GM12865 (cell line): ENCODE data around the gene UBE2D4.

Experiments
- DNase-seq: peaks from one replicate; pipeline ENCODE4 v3.0.0; 2010; ENCODE audit warnings: low read depth
- H3K4me3 ChIP-seq: 2 replicates; pipeline ENCODE4 v1.5.1; 2011; ENCODE audit warnings: mild to moderate bottlenecking, low read depth, low read length, control low read depth
- TF ChIP-seq, protein P1 (sequence below): IDR thresholded peaks from 2 replicates; pipeline ENCODE4 v1.5.1; 2011; ENCODE audit warnings: low read length, control low read depth, low read depth, inconsistent platforms; ENCODE audit not compliant: insufficient read depth; ENCODE audit errors: missing control alignments

The UBE2D4 gene

DNA sequence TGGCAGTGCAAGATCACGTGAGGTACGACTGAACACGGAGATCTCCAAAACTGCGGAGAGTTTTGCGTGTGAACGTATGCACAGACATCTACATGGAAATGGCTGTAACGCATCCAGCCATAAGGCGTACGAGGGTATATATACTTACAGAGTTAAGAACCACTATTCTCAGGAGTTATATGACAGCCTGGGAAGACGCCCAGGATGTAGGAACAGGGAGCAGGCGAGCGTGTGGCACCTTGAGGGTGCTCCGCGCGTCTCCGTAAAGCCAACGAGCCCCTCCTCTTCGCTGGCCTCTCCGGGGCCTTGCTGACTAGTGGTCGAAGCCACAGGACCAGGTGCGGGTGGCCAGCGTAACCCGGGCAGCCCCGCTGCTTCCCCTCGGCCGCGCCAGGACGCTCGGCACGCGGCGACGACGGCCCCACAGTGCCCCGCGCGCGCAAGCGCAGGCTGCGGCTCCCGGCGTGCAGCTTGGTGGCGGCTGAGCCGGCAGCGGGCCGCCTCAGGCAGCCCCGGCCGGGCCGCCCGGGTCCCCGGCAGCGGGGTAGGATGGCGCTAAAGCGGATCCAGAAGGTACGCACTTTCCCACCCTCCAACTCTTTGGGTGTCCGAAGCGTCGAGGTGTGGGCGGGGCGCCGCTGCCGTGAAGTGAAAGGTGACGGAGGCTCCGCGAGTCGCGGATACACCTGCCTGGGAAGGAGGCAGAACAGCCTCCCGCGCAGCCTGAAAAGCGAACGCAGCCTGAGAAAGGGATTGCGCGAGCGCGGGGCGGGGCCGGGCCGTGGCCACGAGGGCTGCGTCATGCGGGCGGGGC lies at the start of gene UBE2D4:
Gene UBE2D4 (plus strand): TSS at position 453 of the 814 bp plus-strand sequence. CDS start 97 bp downstream, at position 550.
- peak; percentile 91 for DNase-seq
- peak within 1 kb of the TSS; percentile 89 for H3K4me3 ChIP-seq
- TF ChIP-seq, protein P1, sequence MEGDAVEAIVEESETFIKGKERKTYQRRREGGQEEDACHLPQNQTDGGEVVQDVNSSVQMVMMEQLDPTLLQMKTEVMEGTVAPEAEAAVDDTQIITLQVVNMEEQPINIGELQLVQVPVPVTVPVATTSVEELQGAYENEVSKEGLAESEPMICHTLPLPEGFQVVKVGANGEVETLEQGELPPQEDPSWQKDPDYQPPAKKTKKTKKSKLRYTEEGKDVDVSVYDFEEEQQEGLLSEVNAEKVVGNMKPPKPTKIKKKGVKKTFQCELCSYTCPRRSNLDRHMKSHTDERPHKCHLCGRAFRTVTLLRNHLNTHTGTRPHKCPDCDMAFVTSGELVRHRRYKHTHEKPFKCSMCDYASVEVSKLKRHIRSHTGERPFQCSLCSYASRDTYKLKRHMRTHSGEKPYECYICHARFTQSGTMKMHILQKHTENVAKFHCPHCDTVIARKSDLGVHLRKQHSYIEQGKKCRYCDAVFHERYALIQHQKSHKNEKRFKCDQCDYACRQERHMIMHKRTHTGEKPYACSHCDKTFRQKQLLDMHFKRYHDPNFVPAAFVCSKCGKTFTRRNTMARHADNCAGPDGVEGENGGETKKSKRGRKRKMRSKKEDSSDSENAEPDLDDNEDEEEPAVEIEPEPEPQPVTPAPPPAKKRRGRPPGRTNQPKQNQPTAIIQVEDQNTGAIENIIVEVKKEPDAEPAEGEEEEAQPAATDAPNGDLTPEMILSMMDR, result no peak

DNA sequence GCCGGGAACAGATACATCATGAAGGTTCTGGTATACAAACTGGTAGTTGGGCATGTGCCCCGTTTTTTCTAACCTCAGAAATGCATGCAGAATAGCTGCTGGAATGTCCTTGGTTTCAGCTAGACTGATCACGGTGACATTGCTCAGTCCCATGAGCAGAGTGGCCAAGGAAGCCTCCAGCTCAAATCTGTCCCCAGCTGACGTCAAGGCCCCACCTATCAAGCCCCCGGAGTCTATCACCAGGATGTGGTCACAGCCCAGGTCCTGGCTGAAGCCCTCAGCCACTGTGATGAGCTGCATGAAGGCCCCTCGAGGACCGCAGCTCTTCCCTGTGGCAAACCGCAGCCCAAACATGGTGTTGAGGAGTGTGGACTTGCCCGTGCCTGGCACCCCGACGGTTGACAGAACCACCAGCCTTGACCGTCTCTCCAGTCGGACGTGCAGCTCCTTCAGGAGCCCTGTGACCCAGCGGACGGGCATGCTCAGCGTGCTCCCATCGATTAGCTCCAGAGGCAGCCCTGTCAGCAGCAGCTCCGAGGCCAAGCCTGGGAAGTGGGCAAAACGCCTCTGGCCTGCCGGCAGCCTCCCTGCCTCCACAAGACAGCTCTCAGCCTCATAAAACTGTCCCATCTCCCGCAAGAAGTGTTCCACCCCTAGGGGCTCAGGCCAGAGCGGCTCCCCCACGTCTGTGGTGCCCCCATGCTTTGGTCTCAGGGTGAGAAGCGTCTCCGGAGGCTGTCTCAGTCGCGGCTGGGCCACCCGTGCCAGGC lies 49.1 kb upstream of the UBE2D4 start:
- H3K4me3 ChIP-seq, result no peak overlapping the region
- TF ChIP-seq, protein P1, result no peak
- no peak for DNase-seq

DNA sequence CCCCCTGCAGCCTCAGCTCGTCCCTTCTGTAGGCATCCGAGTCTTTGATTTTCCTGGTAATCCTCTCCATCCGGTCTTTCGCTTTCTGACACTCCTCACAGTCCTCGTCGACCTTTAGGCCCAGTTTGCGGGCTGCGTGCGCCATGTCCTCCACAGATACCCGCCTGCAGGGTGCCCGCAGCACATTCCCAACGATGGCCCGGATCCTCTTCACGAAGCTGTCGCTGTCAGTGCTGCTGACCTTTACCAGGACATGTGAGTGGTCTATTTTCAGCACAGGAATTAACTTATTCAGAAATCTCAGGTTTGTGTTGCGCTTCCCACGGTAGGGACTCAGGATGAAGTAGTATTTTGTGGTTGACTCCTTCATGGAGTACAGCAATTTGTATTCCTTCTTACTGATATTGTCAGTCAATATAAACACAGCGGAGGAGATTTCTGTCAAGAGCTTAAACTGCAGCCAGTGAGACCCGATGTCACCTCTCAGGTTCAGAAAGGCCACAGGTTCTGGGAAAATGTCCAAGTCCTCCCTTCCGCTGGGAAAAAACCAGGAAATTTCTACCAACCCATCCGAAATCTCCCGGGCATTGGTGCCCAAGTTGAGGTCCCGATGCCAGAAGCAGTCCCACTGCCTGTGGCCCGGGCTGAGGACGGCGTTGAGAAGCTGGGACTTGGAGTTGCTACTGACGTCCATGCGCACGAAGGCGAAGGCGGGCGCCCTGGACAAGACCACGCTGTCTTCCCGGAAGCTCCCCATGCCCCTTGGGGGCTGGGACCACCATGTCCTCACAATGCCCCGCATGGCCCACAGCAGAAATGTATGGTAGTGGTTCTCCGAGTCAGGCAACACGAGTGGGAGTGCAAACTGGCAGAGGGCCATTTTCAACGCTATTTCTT lies 48.0 kb upstream of the UBE2D4 start:
- TF ChIP-seq, protein P1, result no peak
- DNase-seq, result no peak
- H3K4me3 ChIP-seq, result no peak overlapping the region

DNA sequence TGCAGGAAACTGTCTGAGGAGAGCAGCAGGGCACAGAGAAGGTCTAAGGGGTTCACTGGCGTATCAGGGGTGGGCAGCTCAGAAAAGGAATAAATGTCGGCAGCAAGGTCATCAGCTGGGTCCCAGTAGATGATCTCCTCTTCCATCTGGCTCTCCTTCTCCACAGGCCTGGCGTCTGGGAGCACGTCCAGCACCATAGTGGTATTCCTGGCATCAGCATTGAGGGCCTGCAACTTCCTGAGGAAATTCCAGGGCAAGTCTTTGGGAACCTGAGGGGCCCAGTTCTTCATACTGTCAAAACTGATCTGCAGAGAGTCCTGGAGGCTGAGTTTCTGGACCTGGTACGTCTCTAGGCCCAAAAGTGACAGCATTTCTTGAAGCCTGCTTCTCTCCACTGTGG lies 47.4 kb upstream of the UBE2D4 start:
- H3K4me3 ChIP-seq, result no peak overlapping the region
- TF ChIP-seq, protein P1, result no peak
- DNase-seq, result no peak

DNA sequence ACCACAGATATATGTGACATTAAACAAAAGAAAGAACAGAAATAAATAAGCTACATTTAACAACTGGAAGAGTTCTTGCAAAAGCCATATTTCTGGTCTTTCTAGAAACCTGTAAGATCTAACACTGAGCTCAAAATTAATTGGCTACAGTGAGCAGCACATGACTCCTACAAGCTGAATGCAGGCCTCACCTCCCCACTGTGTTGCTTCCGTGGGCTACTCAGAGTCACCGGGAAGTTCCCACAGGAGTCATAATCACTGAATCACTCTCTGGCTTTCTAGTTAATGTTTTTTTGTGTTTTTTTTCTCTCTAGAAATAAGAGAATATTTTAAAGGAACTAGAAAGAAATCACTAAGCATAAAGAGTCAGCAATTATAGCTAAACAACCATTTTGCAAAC lies 46.8 kb upstream of the UBE2D4 start:
- DNase-seq, result no peak
- TF ChIP-seq, protein P1, result no peak
- no peak overlapping the region for H3K4me3 ChIP-seq

DNA sequence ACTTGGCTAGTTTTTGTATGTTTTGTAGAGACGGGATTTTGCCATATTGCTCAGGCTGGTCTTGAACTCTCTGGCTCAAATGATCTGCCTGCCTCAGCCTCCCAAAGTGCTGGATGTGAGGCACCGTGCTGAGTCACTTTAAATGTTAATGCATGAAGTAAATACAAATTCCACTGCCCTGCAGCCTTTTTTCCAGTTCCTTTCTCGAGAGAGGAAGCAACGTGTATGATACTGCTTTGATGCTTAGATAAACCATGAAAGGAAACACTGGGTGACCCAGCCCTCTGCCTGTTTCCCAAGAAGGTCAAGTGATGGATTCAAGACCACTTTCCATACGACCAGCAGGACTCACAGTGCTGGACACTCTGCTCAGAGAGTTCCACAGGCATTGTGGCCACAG lies 45.6 kb upstream of the UBE2D4 start:
- no peak for DNase-seq
- TF ChIP-seq, protein P1, result no peak
- H3K4me3 ChIP-seq, result no peak overlapping the region
